Sigmoid colon (tissue), 4 donors: Measurements from ENCODE around the gene PCDHAC1.
"Not testable (repeated sequence)": the region's sequence is repeated elsewhere in the genome, so short reads cannot be mapped to it uniquely, and the experiment has no call there.

Experiments
- CTCF ChIP-seq, 4 experiments: fragments of 450-650 bp in 3 of 4; fragments of 200-600 bp in 1 of 4; IDR thresholded peaks; one replicate each; pipeline ENCODE4 v1.5.1; 2016 to 2019; ENCODE audit warnings: antibody characterized with exemption in 4 of 4, mild to moderate bottlenecking in 3 of 4, moderate library complexity in 2 of 4
- EP300 ChIP-seq, 4 donors: sonication (generic); formaldehyde crosslinking; IDR thresholded peaks; one replicate each; pipeline ENCODE4 v1.6.1; 2017; ENCODE audit warnings: antibody characterized with exemption in 4 of 4
- POLR2AphosphoS5 ChIP-seq, 4 donors: sonication (generic); formaldehyde crosslinking; IDR thresholded peaks; one replicate each; pipeline ENCODE4 v1.6.1; 2017; ENCODE audit warnings: antibody characterized with exemption in 4 of 4

- not testable (repeated sequence) for TF ChIP-seq POLR2AphosphoS5, CTCF, EP300 (IDR thresholded peaks at IDR 0.05)
Measured at GRCh38 chr5:140876541-140877261, 49.4 kb upstream of the PCDHAC1 start.
